AG04449 (cell line): ENCODE data around the gene CPLX1.

Source experiments
- CTCF ChIA-PET: fragments of 350-600 bp; formaldehyde crosslinking; extraction: SDS; loops from one replicate; lab custom pipeline; 2021; ENCODE audit warnings: antibody characterized with exemption; lab: Yijun Ruan, JAX
- POLR2A ChIA-PET: fragments of 400-600, 350-600 bp; formaldehyde crosslinking; extraction: SDS; loops from one replicate; lab custom pipeline; 2020; ENCODE audit warnings: antibody characterized with exemption, inconsistent platforms; lab: Yijun Ruan, JAX
- DNase-seq: peaks from one replicate; pipeline ENCODE4 v3.0.0-alpha.2; 2010; ENCODE audit warnings: low read depth, low spot score
- H3K4me3 ChIP-seq: 2 replicates; pipeline ENCODE4 v1.5.1; 2011; ENCODE audit warnings: low read depth, mild to moderate bottlenecking, control low read depth, low read length
- CTCF ChIP-seq: IDR thresholded peaks from one replicate; pipeline ENCODE4 v1.5.1; 2011; ENCODE audit warnings: mild to moderate bottlenecking, moderate library complexity, low read length, control low read depth, inconsistent platforms; ENCODE audit not compliant: insufficient read depth; ENCODE audit errors: missing control alignments

The CPLX1 gene

GRCh38 chr4:865121-865465 is 39.2 kb upstream of the CPLX1 start:
- no peak for DNase-seq
- POLR2A ChIA-PET = no interaction called here
- H3K4me3 ChIP-seq = no peak overlapping the region
- CTCF ChIA-PET = no interaction called here
- TF ChIP-seq CTCF = no peak

- no peak for TF ChIP-seq CTCF
- POLR2A ChIA-PET = no interaction called here
- CTCF ChIA-PET = no interaction called here
Observed at GRCh38 chr4:864456-865120, 38.7 kb upstream of the CPLX1 start.

DNA sequence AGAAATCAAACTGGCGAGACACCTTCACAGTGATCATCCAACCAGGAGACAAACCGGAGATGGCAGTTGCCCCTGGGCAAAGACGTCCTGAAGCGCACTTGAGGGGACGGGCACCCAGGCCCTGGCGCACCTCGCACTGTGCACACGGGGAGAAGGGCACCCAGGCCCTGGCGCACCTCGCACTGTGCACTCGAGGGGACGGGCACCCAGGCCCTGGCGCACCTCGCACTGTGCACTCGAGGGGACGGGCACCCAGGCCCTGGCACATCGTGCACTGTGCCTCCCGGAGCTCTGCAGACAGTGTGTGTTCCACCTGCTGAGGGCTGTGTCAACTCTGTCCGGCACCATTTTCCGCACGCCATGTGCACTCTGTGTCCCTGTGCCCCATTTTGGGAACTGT is 34.6 kb upstream of the CPLX1 start:
- ChIA-PET CTCF (no interaction called here), POLR2A (no interaction called here)
- TF ChIP-seq CTCF = no peak
- no peak for DNase-seq
- no peak overlapping the region for H3K4me3 ChIP-seq

More at GRCh38 chr4:864456-865120, 38.7 kb upstream of the CPLX1 start:
- no peak for DNase-seq
- no peak overlapping the region for H3K4me3 ChIP-seq

- DNase-seq = no peak
- POLR2A ChIA-PET = no interaction called here
- H3K4me3 ChIP-seq = no peak overlapping the region
- no peak for TF ChIP-seq CTCF
- CTCF ChIA-PET = no interaction called here
Observed at GRCh38 chr4:859496-859895, 33.6 kb upstream of the CPLX1 start.

GRCh38 chr4:858831-859451 is 33.0 kb upstream of the CPLX1 start:
- no peak for TF ChIP-seq CTCF
- ChIA-PET CTCF (no interaction called here), POLR2A (no interaction called here)
- no peak for DNase-seq
- no peak overlapping the region for H3K4me3 ChIP-seq

DNA sequence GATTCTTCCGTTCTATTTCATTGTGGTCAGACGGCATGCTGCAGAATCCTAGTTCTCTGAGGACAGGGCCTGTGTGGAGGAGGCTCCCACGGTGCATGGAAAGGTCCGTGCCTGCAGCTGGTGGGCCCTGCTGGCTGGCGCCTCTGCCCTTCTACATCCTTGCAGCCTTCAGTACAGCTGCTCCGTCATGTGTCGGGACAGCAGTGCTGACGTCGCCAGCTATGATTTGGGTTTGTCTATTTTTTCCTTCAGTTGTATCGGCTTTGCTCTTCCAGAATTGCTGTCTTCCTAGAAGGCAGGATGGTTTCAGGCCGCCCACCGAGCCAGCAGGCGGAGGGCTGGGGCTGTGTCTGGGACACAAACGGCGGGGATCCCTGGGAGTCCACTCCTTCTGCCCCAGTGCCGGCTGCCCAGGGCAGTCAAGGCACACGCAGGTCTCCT is 32.1 kb upstream of the CPLX1 start:
- ChIA-PET CTCF (no interaction called here), POLR2A (no interaction called here)
- H3K4me3 ChIP-seq = no peak overlapping the region
- TF ChIP-seq CTCF = no peak
- DNase-seq = no peak
